Osteoblast (primary cell): ENCODE results near the gene LIN7B. TPM values are rescaled to one million over a fixed set of nuclear protein-coding genes. Genes with fewer than 3 reads are reported as not detected.
"Not testable (repeated sequence)": the region's sequence is repeated elsewhere in the genome, so short reads cannot be mapped to it uniquely, and the experiment has no call there.

Source experiments
- DNase-seq: peaks from one replicate; pipeline ENCODE4 v3.0.0; 2011; ENCODE audit warnings: low spot score, mixed read lengths; ENCODE audit not compliant: insufficient read length; ENCODE audit errors: missing footprints
- H2AFZ ChIP-seq: 2 replicates; pipeline ENCODE4 v1.6.0; 2011; ENCODE audit warnings: mild to moderate bottlenecking, low read length
- H3K27ac ChIP-seq: 2 replicates; pipeline ENCODE4 v1.5.1; 2011; ENCODE audit warnings: mild to moderate bottlenecking, low read depth, low read length, moderate library complexity
- H3K27me3 ChIP-seq: 2 replicates; pipeline ENCODE4 v1.6.0; 2012; ENCODE audit warnings: mild to moderate bottlenecking, control low read depth, inconsistent platforms, low read length, moderate library complexity; ENCODE audit not compliant: insufficient read depth
- H3K36me3 ChIP-seq: 2 replicates; pipeline ENCODE4 v1.5.1; 2011; ENCODE audit warnings: mild to moderate bottlenecking, low read length, control low read depth, moderate library complexity; ENCODE audit not compliant: insufficient read depth
- H3K4me1 ChIP-seq: 2 replicates; pipeline ENCODE4 v1.5.1; 2011; ENCODE audit warnings: mild to moderate bottlenecking, low read length, control low read depth, moderate library complexity; ENCODE audit not compliant: insufficient read depth
- H3K4me2 ChIP-seq: 2 replicates; pipeline ENCODE4 v1.6.0; 2011; ENCODE audit warnings: mild to moderate bottlenecking, low read length; ENCODE audit not compliant: insufficient read depth
- H3K4me3 ChIP-seq: fragments of 200-600 bp; sonication (generic); 3 replicates; pipeline ENCODE4 v1.5.1; 2012; ENCODE audit warnings: mild to moderate bottlenecking, low read length, inconsistent platforms; ENCODE audit not compliant: insufficient read depth
- H3K79me2 ChIP-seq: 2 replicates; pipeline ENCODE4 v1.6.0; 2012; ENCODE audit warnings: mild to moderate bottlenecking, low read length, control low read depth, inconsistent platforms; ENCODE audit not compliant: insufficient read depth
- H3K9me3 ChIP-seq: 2 replicates; pipeline ENCODE4 v1.5.1; 2011; ENCODE audit warnings: low read depth, low read length, control low read depth
- H4K20me1 ChIP-seq: 2 replicates; pipeline ENCODE4 v1.6.0; 2012; ENCODE audit warnings: mild to moderate bottlenecking, low read length, control low read depth; ENCODE audit not compliant: insufficient read depth
- CTCF ChIP-seq: IDR thresholded peaks from 2 replicates; pipeline ENCODE4 v1.5.1; 2011; ENCODE audit warnings: mild to moderate bottlenecking, low read depth, low read length, moderate library complexity; ENCODE audit errors: extremely low read depth
- total RNA-seq: library from RNA; depleted of rRNA; stranded (reverse); fragments of >200 nt; gene quantifications from 2 replicates; pipeline ENCODE4 v1.2.3, GENCODE V29; 2012

The LIN7B gene
- total RNA-seq, 1 donor = 6.2 TPM

GRCh38 chr19:49142866-49143335 lies 28.7 kb downstream of the LIN7B start:
- Histone ChIP-seq H3K4me2 (peak overlapping the region; percentile 95), H3K27me3 (no peaks in the 10 kb centered on the region), H3K36me3 (no peaks in the 10 kb centered on the region), H3K4me3 (peak overlapping the region; percentile 93), H3K79me2 (no peaks in the 10 kb centered on the region), H2AFZ (peak overlapping the region; percentile 96), H3K27ac (no peak overlapping the region), H3K9me3 (no peaks in the 10 kb centered on the region), H4K20me1 (no peaks in the 10 kb centered on the region), H3K4me1 (peaks cover 15% of the 10 kb centered on the region)
- peak; percentile 99 for DNase-seq
- no peak for TF ChIP-seq CTCF

- Histone ChIP-seq H3K4me1 (peaks cover 31% of the 10 kb centered on the region), H3K4me3 (peak overlapping the region; percentile 72), H3K36me3 (no peaks in the 10 kb centered on the region), H3K79me2 (no peaks in the 10 kb centered on the region), H4K20me1 (no peaks in the 10 kb centered on the region), H2AFZ (peak overlapping the region; percentile 76), H3K27ac (no peak overlapping the region), H3K9me3 (no peaks in the 10 kb centered on the region), H3K27me3 (no peaks in the 10 kb centered on the region), H3K4me2 (peak overlapping the region; percentile 86)
- TF ChIP-seq CTCF = peak; percentile 80
- DNase-seq = peak; percentile 97
Observed at GRCh38 chr19:49145573-49146407, 31.6 kb downstream of the LIN7B start.

- H3K27me3 ChIP-seq, H3K79me2 ChIP-seq, H3K36me3 ChIP-seq, H3K9me3 ChIP-seq, H3K27ac ChIP-seq, H4K20me1 ChIP-seq: not testable (repeated sequence)
- Histone ChIP-seq H3K4me1 (peaks cover 34% of the 10 kb centered on the region), H3K4me2 (peak overlapping the region; percentile 86), H2AFZ (peak overlapping the region; percentile 76), H3K4me3 (peak overlapping the region; percentile 72)
- peak; percentile 88 for DNase-seq
Observed at GRCh38 chr19:49146408-49146770, 32.2 kb downstream of the LIN7B start.

GRCh38 chr19:49148044-49148682 lies 34.0 kb downstream of the LIN7B start:
- H3K27me3 ChIP-seq = no peaks in the 10 kb centered on the region
- TF ChIP-seq CTCF = no peak
- H4K20me1 ChIP-seq = no peaks in the 10 kb centered on the region
- no peak overlapping the region for H3K4me2 ChIP-seq
- H3K4me3 ChIP-seq = no peak overlapping the region
- DNase-seq = peak; percentile 83
- no peaks in the 10 kb centered on the region for H3K36me3 ChIP-seq
- no peak overlapping the region for H3K27ac ChIP-seq
- no peaks in the 10 kb centered on the region for H3K79me2 ChIP-seq
- H3K9me3 ChIP-seq = no peaks in the 10 kb centered on the region
- H2AFZ ChIP-seq = no peak overlapping the region
- peaks cover 30% of the 10 kb centered on the region for H3K4me1 ChIP-seq
